Stimulated activated naive CD4-positive, alpha-beta T cell (primary cell): ENCODE results near the gene SEMA6B.
"Not testable (repeated sequence)": the region's sequence is repeated elsewhere in the genome, so short reads cannot be mapped to it uniquely, and the experiment has no call there.

Experiments
- DNase-seq, 6 experiments: peaks; one replicate each; lab custom pipeline; 2025; lab: John Stamatoyannopoulos, UW

Gene SEMA6B

GRCh38 chr19:4547303-4548237 lies 11.9 kb downstream of the SEMA6B start:
- no peak for DNase-seq

GRCh38 chr19:4543842-4544647 lies 15.4 kb downstream of the SEMA6B start:
- no peak for DNase-seq

GRCh38 chr19:4542896-4543841 lies 16.3 kb downstream of the SEMA6B start:
- DNase-seq = no peak

GRCh38 chr19:4541806-4542145 lies 17.7 kb downstream of the SEMA6B start:
- not testable (repeated sequence) for DNase-seq

- no peak for DNase-seq
These were observed 18.2 kb downstream of the SEMA6B start for GRCh38 chr19:4541114-4541805.

GRCh38 chr19:4539693-4540581 lies 19.5 kb downstream of the SEMA6B start, which contains the start of gene LRG1:
Gene LRG1 (minus strand): TSS chr19:4540036. CDS start chr19:4540013, 23 bp downstream.
- no peak for DNase-seq

GRCh38 chr19:4539169-4539692 lies 20.3 kb downstream of the SEMA6B start:
- no peak for DNase-seq

- no peak for DNase-seq
These were observed 20.9 kb downstream of the SEMA6B start for GRCh38 chr19:4538601-4538954.

- DNase-seq = no peak
These were observed 21.4 kb downstream of the SEMA6B start for GRCh38 chr19:4537953-4538600.

GRCh38 chr19:4536798-4537197 lies 22.7 kb downstream of the SEMA6B start:
- no peak for DNase-seq

- DNase-seq = peak in 5 of 6 experiments; percentile 10 to 36 (median 23)
These were observed 24.4 kb downstream of the SEMA6B start, which contains the start of gene PLIN5 for GRCh38 chr19:4534836-4535658. Gene PLIN5 (minus strand): TSS chr19:4535224. CDS start chr19:4534074, 1,150 bp downstream.

GRCh38 chr19:4533835-4534424 lies 25.6 kb downstream of the SEMA6B start:
- DNase-seq = no peak

GRCh38 chr19:4533334-4533733 lies 26.1 kb downstream of the SEMA6B start:
- DNase-seq = no peak

GRCh38 chr19:4531562-4532165 lies 27.8 kb downstream of the SEMA6B start:
- DNase-seq = no peak

- DNase-seq = no peak
These were observed 29.5 kb downstream of the SEMA6B start for GRCh38 chr19:4529924-4530522.

GRCh38 chr19:4528843-4529242 lies 30.6 kb downstream of the SEMA6B start:
- DNase-seq = no peak

GRCh38 chr19:4527377-4527776 lies 32.1 kb downstream of the SEMA6B start:
- DNase-seq = not testable (repeated sequence)
